GM19395 (cell line): ENCODE results near the gene JAKMIP3.
A peak's percentile ranks its signal among the peaks of the same experiment; 100 is the strongest.

ENCODE experiments used
- ATAC-seq: cut with Tn5 transposase; IDR thresholded peaks from one replicate; pipeline ENCODE4 v1.9.1; 2021; ENCODE audit warnings: mild to moderate bottlenecking, moderate library complexity; ENCODE audit not compliant: unreplicated experiment

Gene JAKMIP3

DNA sequence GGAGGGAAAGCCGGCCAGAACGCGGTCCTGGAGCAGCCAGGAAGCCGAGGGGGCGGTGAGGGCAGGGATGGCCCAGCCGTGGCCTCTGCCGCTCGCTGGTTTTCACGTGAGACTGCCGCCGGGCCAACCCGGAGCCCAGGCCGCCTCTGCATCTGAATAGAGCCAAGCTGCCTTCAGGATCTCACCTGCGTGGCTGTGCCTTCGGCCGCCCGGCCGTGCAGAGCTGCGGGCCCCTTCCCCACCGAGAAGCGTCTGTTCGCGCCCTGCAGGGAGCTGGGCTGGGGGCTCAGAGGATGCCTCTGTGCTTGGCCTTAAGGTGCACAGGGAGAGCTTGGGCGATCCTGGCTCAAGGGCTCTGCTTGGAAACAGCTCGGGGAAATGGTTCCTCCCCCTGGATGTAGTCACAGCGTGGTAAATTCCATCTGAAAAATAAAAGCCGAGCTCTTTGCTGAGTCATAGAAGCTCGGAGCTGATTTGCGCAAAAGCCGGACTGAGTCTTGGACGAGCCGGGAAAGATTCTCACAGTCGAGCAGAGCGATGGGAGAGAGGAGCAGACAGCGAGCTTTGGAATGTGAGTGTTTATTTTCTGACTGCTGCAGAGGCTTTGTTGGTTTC, at the start of gene JAKMIP3:
Gene JAKMIP3, plus strand, starts transcription at position 456 of the 615 bp plus-strand sequence. CDS start 38,863 bp downstream, outside the sequence.
- ATAC-seq: no peak

DNA sequence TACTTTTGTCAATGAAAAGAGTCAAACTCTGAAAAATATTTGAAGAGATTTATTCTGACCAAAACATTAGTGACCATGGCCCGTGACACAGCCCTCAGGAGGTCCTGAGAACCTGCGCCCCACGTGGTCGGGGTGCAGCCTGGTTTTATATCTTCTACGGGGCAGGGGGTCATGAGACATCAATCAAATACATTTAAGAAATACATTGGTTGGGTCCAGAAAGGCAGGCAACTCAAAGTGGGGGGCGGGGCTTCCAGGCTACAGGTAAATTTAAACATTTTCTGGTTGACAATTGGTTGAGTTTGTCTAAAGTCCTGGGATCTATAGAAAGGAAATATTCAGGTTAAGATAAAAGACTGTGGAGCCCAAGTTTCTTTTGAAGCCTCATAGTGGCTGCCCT, 49.2 kb upstream of the JAKMIP3 start:
- no peak for ATAC-seq

DNA sequence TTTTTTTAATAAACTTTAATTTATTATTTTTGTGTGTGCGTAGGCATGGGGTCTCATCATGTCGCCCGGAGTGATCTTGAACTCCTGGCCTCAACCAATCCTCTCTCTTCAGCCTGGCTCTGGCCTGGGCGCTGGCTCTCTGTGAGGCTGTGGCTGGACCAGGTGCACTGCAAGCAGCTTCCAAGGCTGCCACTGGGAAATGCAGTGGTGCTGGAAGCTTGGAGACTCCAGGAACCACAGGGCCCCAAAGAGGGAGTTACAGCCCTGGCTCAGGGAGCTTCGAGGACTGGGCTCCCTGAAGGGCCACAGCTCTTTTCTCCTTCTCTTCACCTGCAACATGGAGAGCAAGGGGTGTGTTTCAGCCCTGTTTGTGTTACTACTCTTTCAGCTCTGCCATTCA, 47.3 kb upstream of the JAKMIP3 start:
- no peak for ATAC-seq

DNA sequence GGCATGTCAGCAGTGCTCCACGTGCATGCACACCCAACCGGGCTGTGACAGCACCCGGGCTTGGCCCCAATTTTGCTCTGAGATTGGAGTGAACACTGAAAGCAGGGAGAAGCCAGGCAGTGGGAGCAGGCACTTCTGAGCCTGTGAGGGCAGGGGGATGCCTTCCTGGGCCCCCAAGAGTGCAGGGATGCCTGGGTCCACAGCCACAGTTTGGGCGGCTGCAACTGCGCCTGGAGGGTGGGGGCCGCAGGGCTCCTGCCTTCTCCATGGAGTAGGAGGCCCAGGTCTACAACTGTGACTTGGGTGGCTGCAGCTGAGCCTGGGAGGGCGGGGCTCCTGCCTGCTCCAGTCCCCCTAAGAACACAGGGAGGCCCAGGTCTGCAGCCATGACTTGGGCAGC, 46.4 kb upstream of the JAKMIP3 start:
- ATAC-seq: no peak

DNA sequence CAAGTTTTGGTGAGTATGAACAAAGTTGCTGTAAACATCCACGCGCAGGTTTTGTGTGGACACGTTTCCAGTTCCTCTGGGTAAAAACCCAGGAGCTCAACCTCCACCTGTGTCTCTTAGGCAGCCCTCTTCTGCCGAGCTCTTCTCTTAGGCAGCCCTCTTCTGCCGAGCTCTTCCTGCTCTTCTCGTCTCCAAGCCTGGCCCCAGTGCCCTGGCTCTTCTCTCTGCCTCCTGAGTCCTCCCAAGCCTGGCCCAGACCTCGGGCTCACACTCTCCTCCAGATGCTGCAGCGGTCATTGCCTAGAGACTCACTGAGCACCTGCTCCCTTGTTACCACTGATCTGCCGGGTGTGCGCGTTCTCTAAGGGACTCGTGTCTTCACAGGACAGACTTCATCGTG, 45.3 kb upstream of the JAKMIP3 start:
- no peak for ATAC-seq

DNA sequence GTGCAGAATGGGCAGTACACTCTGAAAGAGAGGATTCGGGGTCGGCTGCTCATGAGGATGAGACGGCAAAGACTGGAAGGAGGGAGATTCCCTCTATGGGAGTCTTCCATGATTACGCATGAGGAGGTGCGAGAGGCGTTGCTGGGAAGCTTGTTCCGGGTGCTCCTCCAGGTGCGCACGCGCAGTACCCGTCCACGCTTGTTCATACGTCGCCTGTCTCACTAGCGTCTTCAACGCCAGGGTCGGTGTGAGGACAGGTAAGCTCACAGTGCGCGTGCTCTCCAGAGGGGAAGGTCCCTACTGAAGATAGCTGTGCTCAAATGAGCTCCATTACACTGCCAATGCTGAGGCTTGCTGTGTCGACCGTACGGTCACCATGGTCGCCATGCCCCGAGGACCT, 44.7 kb upstream of the JAKMIP3 start:
- ATAC-seq: no peak

DNA sequence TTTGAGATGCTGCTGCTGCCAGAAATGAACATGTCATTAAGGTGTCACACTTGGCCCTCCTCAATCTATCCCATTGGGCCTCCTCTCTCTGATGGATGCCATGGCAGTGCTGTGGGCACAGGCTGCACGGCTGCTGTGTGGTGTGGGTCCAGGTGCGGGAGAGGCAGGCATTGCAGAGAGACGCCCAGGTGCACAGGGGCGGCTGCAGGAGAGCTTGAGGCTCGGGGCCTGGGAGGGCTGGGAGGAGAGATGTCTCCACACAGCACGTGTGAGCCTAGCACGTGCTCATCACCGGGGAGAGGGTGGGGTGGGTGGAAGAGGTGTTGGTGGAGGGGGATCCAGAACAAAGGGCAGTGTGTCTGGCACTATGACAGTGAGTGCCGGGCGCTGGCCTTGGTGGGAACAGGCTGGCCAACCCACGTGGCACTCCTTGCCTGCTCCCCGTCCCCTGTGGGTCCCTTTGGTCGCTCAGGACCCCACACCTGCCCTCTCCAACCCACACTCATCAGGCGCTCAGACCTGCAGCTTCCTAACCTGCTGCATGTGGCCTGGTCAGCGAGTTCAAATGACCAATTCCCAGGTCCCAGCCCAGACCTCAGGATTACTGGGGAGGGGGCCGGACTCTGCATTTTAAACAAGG, 44.1 kb upstream of the JAKMIP3 start:
- ATAC-seq: no peak

DNA sequence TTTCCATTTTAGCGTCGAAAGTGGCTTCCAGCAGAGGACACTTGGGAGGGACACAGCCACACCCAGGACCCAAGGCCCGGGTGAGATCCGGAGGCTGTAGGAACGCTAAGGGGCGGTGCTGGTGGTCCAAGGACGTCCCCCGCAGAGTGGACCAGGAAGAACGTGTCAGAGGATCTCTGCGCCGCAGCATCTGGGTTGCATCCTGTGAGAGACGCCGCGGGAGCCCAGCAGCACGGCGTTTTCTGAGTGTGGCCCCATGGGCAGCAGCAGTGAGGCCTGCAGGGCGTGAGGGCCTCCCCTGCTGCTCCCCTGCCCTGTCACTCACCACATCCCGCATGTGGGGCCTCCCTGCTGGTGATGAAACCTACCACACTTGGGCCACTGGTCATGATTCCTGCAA, 43.5 kb upstream of the JAKMIP3 start:
- no peak for ATAC-seq

DNA sequence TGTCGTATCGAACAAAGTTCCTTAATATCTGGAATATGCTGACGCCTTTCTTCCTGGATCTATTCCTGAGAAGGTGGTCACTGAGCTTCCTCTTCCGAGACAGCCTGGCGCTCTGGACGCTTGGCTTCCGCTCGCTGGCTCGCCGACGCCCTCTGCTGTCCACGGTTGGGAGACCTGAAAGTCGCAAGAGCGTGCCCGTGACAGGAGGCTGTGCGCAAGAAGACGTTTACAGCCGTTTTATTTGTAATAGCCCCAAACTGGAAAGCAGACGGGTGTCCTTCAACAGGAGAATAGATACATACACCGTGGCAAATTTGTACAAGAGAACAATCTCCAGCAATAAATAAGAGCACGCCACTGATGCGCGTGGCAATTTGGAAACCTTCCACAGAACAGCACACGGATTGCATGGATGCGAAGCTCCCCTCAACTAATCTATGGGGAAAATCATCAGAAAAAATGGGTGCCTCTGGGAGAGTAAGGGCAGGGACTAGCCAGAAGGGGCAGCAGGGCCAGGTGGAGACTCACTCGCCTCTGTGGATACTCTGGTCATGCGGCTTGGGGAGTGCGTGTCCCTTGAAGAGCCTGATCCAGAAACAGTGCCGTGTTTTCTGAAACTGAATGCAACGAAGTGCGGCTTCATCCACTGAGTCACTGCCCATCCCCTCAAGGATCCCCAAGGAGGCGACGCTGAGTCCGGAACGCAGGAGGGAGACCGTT, 42.5 kb upstream of the JAKMIP3 start:
- peak; percentile 70 for ATAC-seq

DNA sequence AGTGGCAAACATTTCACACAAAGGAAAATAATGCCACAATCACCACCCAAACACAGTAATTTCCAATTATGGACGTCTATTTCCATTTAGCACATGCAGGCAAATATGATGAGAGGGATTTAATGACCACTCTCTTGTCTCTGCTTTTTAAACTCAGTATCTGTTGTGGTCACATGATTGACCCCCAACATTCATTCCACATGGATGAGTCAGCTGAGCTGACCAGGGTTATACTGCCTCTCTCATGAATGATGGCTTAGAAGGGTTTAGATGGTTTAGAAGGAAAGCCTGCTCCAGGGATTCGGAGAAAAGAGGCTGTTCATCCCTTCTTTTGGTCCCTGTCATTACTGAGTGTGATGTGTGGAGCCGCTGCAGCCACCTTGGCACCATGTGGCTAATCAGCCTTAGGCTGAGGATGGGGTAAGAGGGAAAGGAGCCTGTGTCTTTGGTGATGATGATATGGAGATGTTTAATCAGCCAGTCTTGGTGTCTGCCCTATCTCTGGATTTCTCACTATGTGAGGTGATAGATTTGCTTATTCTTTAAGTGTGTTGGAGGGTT, 38.2 kb upstream of the JAKMIP3 start:
- no peak for ATAC-seq

DNA sequence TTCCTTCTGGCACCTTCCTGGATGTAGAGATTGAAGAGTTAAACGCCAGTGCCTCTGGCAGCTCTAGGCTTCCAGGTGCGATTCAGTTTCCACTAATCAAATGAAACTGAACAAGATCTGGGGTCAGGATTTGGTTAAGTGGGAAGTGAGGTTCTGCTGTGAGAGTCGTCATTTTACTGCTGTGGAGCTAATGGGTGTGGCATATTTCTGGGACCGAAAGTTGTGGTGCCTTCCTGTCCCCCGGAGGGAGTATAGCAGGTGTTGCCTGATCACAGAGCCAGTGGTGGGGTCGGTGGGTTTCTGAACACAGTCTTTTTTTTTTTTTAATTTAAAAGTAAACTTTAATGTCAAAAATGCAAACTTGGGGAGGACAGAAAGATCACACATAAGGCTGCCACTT, 37.0 kb upstream of the JAKMIP3 start:
- no peak for ATAC-seq

DNA sequence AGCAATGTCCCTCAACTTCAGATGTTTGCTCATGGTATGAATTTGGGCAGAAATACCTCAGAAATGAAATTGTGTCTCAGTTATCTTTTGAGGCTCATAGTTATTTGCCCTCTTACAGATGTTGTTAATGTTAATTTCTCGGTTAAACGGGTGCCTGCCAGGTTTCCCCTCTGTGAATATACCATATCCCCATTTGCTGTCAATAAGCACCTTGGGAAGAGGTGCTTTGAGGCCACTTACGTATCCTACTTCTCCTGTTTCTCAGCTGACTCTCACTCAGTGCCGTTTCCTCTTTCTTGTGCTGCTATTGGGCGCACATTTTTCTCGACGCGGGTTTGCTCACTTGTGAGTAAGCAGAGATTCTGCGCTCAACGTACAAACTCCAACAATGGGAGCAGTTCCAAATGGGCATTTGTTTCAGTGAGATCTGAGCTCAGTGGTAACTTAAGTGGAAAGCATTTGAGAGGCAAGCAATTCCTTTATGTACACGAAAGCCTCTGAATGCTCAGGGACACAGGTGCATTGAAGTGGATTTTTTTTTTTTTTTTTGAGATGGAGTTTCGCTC, 34.8 kb upstream of the JAKMIP3 start:
- ATAC-seq: no peak

DNA sequence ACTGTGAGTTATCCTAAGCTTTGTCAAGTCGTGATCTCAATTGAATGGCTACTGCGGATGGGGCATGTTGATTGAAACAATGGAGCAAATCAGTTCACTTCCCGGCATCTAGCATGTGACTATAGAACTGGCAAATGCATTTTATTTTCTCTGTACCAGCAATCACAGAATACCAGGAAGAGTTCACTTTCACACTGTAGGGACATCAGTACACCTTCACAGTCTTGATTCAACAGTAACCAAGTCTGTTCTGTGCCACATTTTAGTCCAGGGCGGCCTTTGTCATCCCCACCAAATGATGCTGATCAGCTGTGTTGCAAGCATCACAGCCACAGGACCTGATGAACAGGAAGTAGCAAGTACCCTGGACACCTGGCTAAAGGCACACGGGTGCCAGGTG, 32.1 kb upstream of the JAKMIP3 start:
- ATAC-seq: no peak

DNA sequence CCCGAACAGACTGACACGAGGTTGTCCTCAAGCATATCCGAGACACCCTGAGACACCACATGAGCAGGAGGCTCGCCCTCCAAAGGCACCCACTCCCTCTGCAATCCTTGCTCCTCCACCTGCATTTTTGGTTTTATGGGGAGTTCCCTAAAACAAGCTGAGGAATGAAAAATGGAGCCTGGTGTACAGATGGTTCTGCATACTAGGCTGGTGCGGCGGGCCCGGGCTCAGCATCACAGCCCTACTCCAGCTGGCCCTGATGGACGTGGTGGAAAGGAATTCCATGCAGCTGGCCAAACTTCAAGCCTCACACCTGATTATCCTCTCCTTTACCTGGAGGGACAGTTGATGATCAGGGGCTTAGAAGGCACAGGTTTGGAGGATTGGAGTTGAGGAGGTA, 30.3 kb upstream of the JAKMIP3 start:
- ATAC-seq: no peak

DNA sequence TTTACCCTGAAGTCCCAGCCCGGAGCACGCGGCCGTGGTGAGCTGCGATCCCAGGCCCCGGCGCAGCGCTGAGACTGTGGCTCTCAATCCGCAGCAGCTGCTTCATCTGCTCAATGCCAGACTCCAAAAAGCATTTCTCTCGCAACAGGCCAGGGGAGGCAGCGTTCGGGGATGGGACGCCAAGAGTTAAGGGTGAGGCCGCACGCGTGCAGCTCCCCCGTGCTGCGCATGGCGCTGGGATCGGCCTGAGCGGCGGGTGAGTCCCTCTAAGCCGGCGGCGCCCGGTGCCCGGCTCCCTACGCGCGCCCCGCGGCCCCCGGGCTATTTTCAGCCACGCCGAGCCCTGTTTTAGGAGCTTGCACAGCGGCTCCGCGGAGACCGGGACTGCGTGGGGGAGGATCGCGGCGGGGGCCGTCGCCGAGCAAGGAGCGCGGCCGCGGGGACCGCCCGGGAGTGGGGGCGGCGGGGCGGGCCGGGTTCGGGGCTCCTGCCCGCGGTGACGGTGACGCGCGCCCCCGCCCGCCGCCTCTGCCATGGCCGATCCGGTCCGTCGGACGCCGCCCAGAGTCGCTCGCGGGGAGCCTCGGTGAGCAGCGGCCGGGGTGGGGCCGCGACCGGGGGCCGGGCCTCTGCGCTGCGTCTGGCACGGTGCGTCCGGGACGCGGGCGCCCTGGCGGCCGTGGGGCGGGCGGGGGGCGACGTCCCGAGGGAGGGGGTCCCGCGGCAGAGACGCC, 29.4 kb upstream of the JAKMIP3 start:
- ATAC-seq: no peak

DNA sequence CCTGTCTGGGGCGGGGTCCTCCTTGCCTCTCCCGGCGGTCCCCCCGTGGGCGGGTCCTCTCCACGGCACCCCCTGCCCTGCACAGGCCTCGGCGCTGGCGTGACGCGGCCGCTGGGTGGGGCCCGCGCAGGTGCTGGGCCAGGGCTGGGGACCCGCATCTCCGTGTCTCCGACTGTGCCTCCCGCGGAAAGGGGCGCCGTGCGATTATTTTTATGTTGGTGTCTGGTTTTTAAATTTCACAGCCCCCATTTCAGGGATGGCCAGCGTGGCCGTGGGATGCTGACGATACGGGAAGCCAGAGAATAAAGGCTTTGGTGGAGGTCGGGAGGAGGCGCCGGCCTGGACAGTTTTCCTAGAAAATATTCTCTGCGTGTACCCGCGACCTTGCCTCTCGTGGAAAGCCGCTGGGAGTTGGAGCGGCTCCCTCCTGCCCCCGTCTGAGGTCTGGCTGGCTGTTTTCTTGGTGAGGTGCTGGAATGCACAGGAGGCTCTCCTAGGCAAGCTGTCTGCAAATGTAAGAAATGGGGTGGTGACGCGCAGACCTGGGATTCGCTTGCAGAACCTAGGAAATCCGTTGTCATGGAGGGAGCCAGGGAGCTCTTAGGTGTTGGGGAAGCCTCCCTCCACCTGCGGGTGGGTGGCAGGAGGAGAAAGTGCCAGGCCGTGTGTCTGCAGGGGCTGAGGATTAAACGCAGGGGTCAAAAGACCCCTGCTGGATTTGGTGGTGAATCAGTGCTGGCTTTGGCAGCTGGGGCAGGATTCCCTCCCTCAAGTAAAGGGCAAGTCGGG, 28.7 kb upstream of the JAKMIP3 start:
- ATAC-seq: no peak

DNA sequence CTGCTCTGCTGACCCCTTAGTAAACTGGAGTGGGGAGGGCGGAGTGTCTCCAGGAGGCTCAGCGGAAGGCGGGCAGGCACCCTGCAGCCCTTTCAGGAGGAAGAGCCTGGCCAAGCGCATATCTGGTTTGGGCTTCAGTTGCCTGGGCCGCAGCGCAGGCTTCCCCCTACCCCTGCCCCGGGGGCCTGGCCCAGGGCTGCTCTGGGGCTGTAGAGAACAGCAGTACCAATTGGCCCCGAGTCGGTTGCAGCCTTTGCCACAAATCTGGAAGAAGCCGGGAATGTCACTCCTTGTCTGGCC, 28.1 kb upstream of the JAKMIP3 start:
- no peak for ATAC-seq

DNA sequence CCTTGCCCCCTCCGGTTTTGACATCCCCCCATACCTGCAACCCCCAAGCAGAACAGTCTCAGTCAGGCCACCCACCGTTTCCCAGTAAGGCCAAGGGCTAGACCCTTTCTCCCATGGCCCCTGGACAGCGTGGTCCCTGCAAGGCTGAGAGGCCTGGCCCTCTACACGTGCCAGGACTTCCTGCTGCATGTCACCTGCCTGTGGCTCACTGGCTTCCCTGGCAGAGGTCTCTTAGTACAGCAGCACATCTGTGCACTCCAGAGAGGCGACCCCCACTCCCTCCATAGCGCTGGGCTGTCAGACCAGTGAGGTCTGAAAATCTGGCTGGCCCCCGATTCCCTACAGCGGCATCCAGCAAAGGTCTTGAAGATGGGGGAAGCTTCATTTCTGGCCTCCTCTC, 26.4 kb upstream of the JAKMIP3 start:
- no peak for ATAC-seq

DNA sequence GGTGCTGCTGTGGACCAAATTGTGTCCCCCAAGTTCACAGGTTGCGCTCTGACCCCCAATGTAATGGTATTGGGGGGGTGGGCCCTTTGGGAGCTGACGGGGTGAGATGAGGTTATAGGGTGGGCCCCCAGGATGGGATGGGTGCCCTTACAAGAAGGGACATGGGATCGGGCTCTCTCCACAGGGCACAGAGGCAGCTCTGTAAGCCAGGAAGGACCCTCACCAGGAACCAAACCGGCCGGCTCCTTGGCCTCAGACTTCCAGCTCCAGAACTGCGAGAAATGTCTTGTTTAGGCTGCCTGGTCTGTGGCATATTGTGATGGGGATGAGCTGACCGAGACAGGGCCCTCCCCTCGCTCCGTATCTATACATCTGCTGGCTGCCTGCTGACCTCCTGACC, 25.7 kb upstream of the JAKMIP3 start:
- no peak for ATAC-seq

DNA sequence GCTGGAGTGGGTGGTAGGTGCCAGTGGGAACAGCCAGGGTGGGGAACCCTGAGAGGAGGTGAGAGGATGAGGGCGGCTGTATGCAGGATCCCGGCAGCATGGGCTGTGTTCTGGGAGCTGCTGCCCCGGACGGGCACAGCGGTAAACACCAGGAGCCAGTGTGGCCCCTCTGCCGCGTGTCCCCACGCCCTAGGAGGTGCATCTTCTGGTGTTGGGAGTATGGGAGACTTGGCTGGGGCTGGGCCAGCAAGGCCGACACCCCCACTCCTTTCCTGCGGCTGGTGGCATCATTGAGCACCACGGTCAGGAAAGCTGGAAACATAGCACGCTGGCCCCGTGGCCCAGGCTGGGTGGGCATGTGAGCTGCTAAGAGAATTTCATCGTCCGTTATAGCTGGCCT, 24.4 kb upstream of the JAKMIP3 start:
- no peak for ATAC-seq
